AG09309 (cell line): ENCODE measurements around the gene MIPOL1.

ENCODE experiments used
- DNase-seq: peaks from one replicate; pipeline ENCODE4 v3.0.0-alpha.2; 2010; ENCODE audit warnings: low read depth
- H3K4me3 ChIP-seq: 2 replicates; pipeline ENCODE4 v1.5.1; 2011; ENCODE audit warnings: mild to moderate bottlenecking, low read depth, low read length, moderate library complexity; ENCODE audit not compliant: control insufficient read depth
- TF ChIP-seq, protein P1 (sequence below): IDR thresholded peaks from 2 replicates; pipeline ENCODE4 v1.5.1; 2011; ENCODE audit warnings: mild to moderate bottlenecking, low read depth, low read length, inconsistent platforms; ENCODE audit not compliant: insufficient read depth, control insufficient read depth; ENCODE audit errors: missing control alignments

The MIPOL1 gene

DNA sequence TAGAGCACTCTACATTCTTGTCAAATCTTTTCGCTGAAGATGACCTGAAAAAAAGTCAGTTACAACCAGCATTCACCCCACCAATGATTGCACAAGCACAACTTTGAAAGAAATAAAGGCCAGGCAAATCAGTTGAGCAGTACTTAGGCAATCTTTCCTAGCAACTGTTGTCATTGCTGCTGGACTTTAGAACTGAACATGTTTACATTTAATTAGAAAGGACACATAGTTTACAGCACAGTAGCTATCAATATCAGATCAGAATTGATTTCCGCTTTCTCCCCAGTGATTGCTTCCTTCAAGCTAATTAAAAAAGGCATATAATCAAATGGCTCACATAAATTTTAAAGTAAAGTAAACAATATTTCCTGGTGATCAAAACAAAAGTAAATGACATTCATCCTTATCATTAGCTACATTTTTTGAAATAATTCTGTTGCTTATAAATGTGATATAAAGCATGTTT is 268.9 kb downstream of the MIPOL1 start:
- no peak overlapping the region for H3K4me3 ChIP-seq
- TF ChIP-seq, protein P1, sequence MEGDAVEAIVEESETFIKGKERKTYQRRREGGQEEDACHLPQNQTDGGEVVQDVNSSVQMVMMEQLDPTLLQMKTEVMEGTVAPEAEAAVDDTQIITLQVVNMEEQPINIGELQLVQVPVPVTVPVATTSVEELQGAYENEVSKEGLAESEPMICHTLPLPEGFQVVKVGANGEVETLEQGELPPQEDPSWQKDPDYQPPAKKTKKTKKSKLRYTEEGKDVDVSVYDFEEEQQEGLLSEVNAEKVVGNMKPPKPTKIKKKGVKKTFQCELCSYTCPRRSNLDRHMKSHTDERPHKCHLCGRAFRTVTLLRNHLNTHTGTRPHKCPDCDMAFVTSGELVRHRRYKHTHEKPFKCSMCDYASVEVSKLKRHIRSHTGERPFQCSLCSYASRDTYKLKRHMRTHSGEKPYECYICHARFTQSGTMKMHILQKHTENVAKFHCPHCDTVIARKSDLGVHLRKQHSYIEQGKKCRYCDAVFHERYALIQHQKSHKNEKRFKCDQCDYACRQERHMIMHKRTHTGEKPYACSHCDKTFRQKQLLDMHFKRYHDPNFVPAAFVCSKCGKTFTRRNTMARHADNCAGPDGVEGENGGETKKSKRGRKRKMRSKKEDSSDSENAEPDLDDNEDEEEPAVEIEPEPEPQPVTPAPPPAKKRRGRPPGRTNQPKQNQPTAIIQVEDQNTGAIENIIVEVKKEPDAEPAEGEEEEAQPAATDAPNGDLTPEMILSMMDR: no peak
- DNase-seq: no peak

DNA sequence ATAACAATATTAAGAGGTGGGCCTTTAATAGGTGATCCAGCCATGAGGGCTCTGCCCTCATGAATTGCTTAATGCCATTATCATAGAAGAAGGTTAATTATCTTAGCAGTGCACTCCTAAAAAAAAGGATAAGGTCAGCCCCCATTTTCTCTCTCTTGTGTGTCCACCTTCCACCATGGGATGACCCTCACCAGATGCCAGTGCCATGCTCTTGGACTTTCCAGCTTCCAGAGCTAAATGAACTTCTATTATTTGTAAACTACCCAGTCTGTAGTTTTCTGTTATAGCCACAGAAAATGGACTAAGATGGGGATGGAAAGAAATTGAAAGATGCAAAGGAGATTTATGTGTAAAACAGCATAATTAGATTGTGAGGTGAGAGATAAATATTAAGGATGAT is 271.9 kb downstream of the MIPOL1 start:
- no peak for DNase-seq
- H3K4me3 ChIP-seq: no peak overlapping the region

DNA sequence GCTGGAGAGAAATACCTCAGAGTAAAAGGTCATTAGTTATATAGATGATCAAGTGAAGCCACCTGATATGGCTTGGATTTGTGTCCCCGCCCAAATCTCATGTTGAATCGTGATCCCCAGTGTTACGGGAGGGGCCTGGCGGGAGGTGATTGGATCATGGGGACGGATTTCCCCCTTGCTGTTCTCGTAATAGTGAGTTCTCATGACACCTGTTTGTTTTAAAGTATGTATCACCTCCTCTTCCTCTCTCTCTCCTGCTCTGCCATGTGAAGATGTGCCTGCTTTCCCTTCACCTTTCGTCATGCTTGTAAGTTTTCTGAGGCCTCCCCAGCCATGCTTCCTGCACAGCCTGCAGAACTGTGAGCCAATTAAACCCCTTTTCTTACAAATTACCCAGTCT is 272.5 kb downstream of the MIPOL1 start:
- TF ChIP-seq, protein P1: no peak
- no peak for DNase-seq
- H3K4me3 ChIP-seq: no peak overlapping the region

More for the DNA sequence above, 271.9 kb downstream of the MIPOL1 start:
- TF ChIP-seq, protein P1: no peak

DNA sequence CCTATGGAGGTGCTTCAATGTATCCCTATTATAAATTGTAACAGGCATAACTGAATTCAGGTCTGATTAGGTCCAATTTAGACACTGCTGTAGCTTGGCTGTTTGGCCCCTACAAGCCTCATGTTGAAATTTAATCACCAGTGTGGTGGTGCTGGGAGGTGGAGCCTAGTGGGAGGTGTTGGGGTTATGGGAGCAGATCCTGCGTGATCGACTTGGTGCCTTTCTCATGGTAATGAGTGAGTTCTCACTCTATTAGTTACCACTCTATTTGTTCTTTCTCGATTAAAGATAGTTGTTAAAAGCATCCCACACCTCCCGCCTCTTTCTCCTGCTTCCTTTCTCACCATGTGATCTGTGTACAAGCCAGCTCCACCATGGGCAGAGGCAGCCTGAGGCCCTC is 275.2 kb downstream of the MIPOL1 start:
- DNase-seq: no peak
- TF ChIP-seq, protein P1: no peak

DNA sequence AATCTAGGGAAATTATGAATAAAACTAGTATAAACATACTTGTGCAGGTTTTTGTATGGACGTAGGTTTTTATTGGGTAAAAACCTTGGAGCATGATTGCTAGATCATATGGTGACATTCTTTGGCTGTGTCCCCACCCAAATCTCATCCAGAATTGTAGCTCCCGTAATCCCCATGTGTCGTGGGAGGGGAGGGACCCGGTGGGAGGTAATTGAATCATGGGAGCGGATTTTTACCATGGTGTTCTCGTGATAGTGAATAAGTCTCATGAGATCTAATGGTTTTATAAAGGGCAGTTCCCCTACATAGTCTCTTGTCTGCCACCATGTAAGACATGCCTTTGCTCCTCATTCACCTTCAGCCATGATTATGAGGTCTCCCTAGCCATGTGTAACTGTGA is 276.5 kb downstream of the MIPOL1 start:
- H3K4me3 ChIP-seq: no peak overlapping the region
- TF ChIP-seq, protein P1: no peak
- no peak for DNase-seq

More for the DNA sequence above, 275.2 kb downstream of the MIPOL1 start:
- no peak overlapping the region for H3K4me3 ChIP-seq

DNA sequence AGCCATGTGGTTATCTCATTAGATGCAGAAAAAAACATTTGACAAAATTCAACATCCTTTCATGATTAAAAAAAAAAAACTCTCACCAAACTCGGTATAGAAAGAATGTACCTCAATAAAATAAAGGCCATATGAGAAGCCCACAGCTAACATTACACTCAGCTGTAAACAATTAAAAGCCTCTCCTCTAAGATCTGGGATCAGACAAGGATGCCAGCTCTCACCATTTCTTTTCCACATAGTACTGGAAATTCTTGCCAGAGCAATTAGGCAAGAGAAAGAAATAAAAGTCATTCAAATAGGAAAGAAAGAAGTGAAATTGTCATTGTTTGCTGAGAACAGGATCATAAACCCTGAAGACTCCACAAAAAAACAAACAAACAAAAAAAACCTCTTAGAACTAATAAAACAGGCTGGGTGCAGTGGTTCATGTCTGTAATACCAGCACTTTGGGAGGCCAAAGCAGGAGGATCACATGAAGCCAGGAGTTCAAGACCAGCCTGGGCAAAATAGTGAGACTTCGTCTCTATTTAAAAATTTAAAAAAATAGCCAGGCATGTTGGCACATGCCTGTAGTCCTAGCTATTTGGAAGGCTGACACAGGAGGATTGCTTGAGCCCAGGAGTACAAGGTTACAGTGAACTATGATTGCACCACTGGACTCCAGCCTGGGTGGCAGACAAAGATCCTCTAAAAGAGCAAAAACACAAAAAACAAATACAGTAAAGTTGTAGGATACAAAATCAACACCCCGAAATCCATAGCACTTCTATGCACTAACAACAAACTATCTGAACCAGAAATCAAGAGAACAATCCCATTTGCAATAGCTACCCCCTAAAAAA is 282.9 kb downstream of the MIPOL1 start:
- TF ChIP-seq, protein P1: no peak
- no peak overlapping the region for H3K4me3 ChIP-seq
- DNase-seq: no peak

DNA sequence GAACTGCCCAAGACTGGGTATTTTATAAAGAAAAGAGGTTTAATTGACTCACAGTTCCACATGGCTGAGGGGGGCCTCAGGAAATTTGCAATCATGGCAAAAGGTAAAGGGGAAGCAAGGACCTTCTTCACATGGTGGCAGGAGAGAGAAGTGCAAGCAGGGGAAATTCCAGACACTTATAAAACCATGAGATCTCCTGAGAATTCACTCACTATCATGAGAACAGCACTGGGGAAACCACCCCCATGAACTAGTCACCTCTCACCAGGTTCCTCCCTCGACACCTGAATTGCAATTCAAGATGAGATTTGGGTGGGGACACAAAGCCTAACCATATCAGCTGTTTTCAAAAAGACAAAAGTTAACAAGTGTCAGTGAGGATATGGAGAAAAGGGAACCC is 284.7 kb downstream of the MIPOL1 start:
- no peak for DNase-seq
- TF ChIP-seq, protein P1: no peak
- H3K4me3 ChIP-seq: no peak overlapping the region
